ENCODE data around the gene MSANTD2. TPM values are rescaled to one million over a fixed set of nuclear protein-coding genes. Genes with fewer than 3 reads are reported as not detected.

Gene MSANTD2
- total and polyA plus RNA-seq, 2 of the 4 experiments (the other 2 are of a cell fraction), result 5.0 to 6.0 TPM

GRCh38 chr11:124791626-124792341 lies 8.4 kb downstream of the MSANTD2 start:
- intact Hi-C loops (cut with micrococcal nuclease), result no loop called here
- no peak overlapping the region for H4K8ac ChIP-seq (ENCODE audit: low read depth in 2 of 2, low read length in 2 of 2)

More at GRCh38 chr11:124791626-124792341, 8.4 kb downstream of the MSANTD2 start:
- Histone ChIP-seq H4K20me1 (ENCODE audit: insufficient read depth, low read length) (peaks cover 61% of the 10 kb centered on the region), H3K23ac (ENCODE audit: low read depth, low read length) (no peak overlapping the region; the same call in 1 of the 2 replicates), H3K4me2 (ENCODE audit: low read depth, low read length) (no peak overlapping the region), H4K5ac (ENCODE audit: low read depth, low read length) (no peak overlapping the region), H2AK5ac (ENCODE audit: low read depth, low read length) (no peak overlapping the region), H3K36me3 (ENCODE audit: control insufficient read depth, insufficient read depth, low read length) (no peaks in the 10 kb centered on the region), H2BK20ac (ENCODE audit: low read depth, low read length) (no peak overlapping the region), H2BK15ac (ENCODE audit: low read depth, low read length) (no peak overlapping the region), H4K91ac (ENCODE audit: insufficient read depth, low read depth, low read length) (no peak overlapping the region), H3K27me3 (ENCODE audit: control insufficient read depth, insufficient read depth, low read length) (no peaks in the 10 kb centered on the region), H3K18ac (ENCODE audit: low read depth, low read length) (no peak overlapping the region), H3K56ac (ENCODE audit: extremely low read depth, insufficient read depth, low read length) (no peak overlapping the region), H3K9me1 (ENCODE audit: insufficient read depth, low read length) (peaks cover 13% of the 10 kb centered on the region), H3K4me1 (ENCODE audit: control insufficient read depth, insufficient read depth, low read length) (peaks cover 7% of the 10 kb centered on the region), H3K79me1 (ENCODE audit: low read depth in 1 of 2, low read length in 2 of 2) (peaks cover 20 to 62% of the 10 kb centered on the region in 2 experiments), H2AK9ac (replicated peaks; ENCODE audit: low read depth, low read length, poor library complexity) (no peak overlapping the region), H3K27ac (ENCODE audit: insufficient read depth, low read length) (no peak overlapping the region), H3K9ac (ENCODE audit: low read depth, low read length) (no peak overlapping the region), H3K14ac (replicated peaks; ENCODE audit: low read depth, low read length) (no peak overlapping the region), H3K9me3 (ENCODE audit: control insufficient read depth, insufficient read depth, low read length) (no peaks in the 10 kb centered on the region), H3K4me3 (ENCODE audit: insufficient read depth, low read depth, low read length) (no peak overlapping the region), H2BK5ac (ENCODE audit: low read depth, low read length, poor library complexity, severe bottlenecking) (no peak overlapping the region), H2AFZ (replicated peaks; ENCODE audit: low read length, poor library complexity) (no peak overlapping the region), H2BK120ac (ENCODE audit: low read depth, low read length) (no peak overlapping the region), H3K4ac (ENCODE audit: low read depth, low read length) (no peak overlapping the region)
- WGBS, 2 experiments (ENCODE audit: extremely low coverage in 2 of 2, insufficient read length in 1 of 2), result no CpG with 5 or more reads among the region's 4 CpGs
- in situ Hi-C loops (cut with MboI; ENCODE audit: low sequenced_read_pairs), result no loop called here
- dilution Hi-C loops (cut with HindIII; ENCODE audit: low sequenced_read_pairs, unreplicated experiment), result no loop called here
- BruUV-seq (replicated peaks), result no TSS peak
- no peak for TF ChIP-seq RAD21 (IDR thresholded peaks at IDR 0.05; ENCODE audit: low read length)
- peak; percentile 78 for TF ChIP-seq CEBPB (IDR thresholded peaks at IDR 0.05; ENCODE audit: low read depth, low read length)
- ChIA-PET CTCF (interaction anchor here (0.6 kb wide), 1 partner anchor 705 kb away, joined by 3 read pairs; no protein-coding TSS in a partner anchor), POLR2A (ENCODE audit: unreplicated experiment) (no interaction called here)
- peak; percentile 44 for DNase-seq
- ATAC-seq (ENCODE audit: low read depth), result peak; percentile 41; the same call in 1 of the 2 replicates
